Activated naive CD4-positive, alpha-beta T cell treated with Interleukin-2 at 50 U/mL for 16 hours (primary cell): Measurements from ENCODE around the gene RMI1.
A peak's percentile ranks its signal among the peaks of the same experiment; 100 is the strongest.

ENCODE experiments used
- DNase-seq: peaks from one replicate; pipeline ENCODE4 v3.0.0-alpha.2; 2020

RMI1 gene

GRCh38 chr9:83971485-83971884 lies 9.1 kb upstream of the RMI1 start:
- no peak for DNase-seq

- DNase-seq, result no peak
Measured at GRCh38 chr9:83972286-83972685, 8.3 kb upstream of the RMI1 start.

GRCh38 chr9:83975300-83975699 lies 5.3 kb upstream of the RMI1 start:
- no peak for DNase-seq

- no peak for DNase-seq
Measured at GRCh38 chr9:83976372-83976771, 4.2 kb upstream of the RMI1 start.

- no peak for DNase-seq
Measured at GRCh38 chr9:83977196-83977595, 3.4 kb upstream of the RMI1 start.

GRCh38 chr9:83978992-83979811 lies 1.4 kb upstream of the RMI1 start:
- peak; percentile 89 for DNase-seq

GRCh38 chr9:83979812-83980394 lies 702 bp upstream of the RMI1 start, which contains the start of gene HNRNPK:
Gene HNRNPK, minus strand, starts transcription at chr9:83980215. Its CDS starts 1,963 bp downstream, at chr9:83978252.
- DNase-seq, result peak; percentile 100

GRCh38 chr9:83981126-83981871 lies 694 bp downstream of the RMI1 start:
- DNase-seq, result no peak

GRCh38 chr9:83986195-83986594 lies 5.6 kb downstream of the RMI1 start:
- DNase-seq, result no peak

GRCh38 chr9:83986765-83987401 lies 6.3 kb downstream of the RMI1 start:
- DNase-seq, result peak; percentile 14

- no peak for DNase-seq
Measured at GRCh38 chr9:83987402-83987791, 6.8 kb downstream of the RMI1 start.

- DNase-seq, result no peak
Measured at GRCh38 chr9:83988411-83988810, 7.8 kb downstream of the RMI1 start.

- no peak for DNase-seq
Measured at GRCh38 chr9:83991355-83991754, 10.8 kb downstream of the RMI1 start.

- DNase-seq, result no peak
Measured at GRCh38 chr9:83992407-83992806, 11.8 kb downstream of the RMI1 start.

- DNase-seq, result no peak
Measured at GRCh38 chr9:83992901-83993300, 12.3 kb downstream of the RMI1 start.

GRCh38 chr9:83996126-83996525 lies 15.5 kb downstream of the RMI1 start:
- DNase-seq, result no peak

GRCh38 chr9:83999141-83999918 lies 18.7 kb downstream of the RMI1 start:
- DNase-seq, result no peak

- no peak for DNase-seq
Measured at GRCh38 chr9:84000186-84000585, 19.6 kb downstream of the RMI1 start.

GRCh38 chr9:84001621-84002020 lies 21.0 kb downstream of the RMI1 start:
- no peak for DNase-seq

GRCh38 chr9:84002344-84002743 lies 21.7 kb downstream of the RMI1 start:
- no peak for DNase-seq

GRCh38 chr9:84003246-84003645 lies 22.6 kb downstream of the RMI1 start:
- DNase-seq, result no peak

- DNase-seq, result no peak
Measured at GRCh38 chr9:84007662-84008061, 27.1 kb downstream of the RMI1 start.
